Body of pancreas (tissue), 4 donors: Measurements from ENCODE around the gene ADGRV1.

Source experiments
- CTCF ChIP-seq, 7 experiments: fragments of 450-650 bp in 4 of 7; fragments of 200-600 bp in 3 of 7; sonication (generic) in 3 of 7; IDR thresholded peaks; one replicate each; pipeline ENCODE4 v1.5.1; 2016 to 2019; ENCODE audit warnings: antibody characterized with exemption in 7 of 7
- POLR2A ChIP-seq, 3 donors: fragments of 450-650 bp; IDR thresholded peaks; one replicate each; pipeline ENCODE4 v1.6.1; 2016; ENCODE audit warnings: antibody characterized with exemption in 3 of 3, mild to moderate bottlenecking in 2 of 3

- TF ChIP-seq CTCF (IDR thresholded peaks at IDR 0.05) = no peak
- no peak for TF ChIP-seq POLR2A (IDR thresholded peaks at IDR 0.05)
These were observed 276.1 kb downstream of the ADGRV1 start for GRCh38 chr5:90834711-90835110.
